BLaER1 treated with 17β-estradiol and CSF1 and Interleukin-3, amounts not matched to agents 10 nM and 100 nM (cell line): ENCODE results near the gene TNNI2.
A peak's percentile ranks its signal among the peaks of the same experiment; 100 is the strongest.
"Not testable (repeated sequence)": the region's sequence is repeated elsewhere in the genome, so short reads cannot be mapped to it uniquely, and the experiment has no call there.

Source experiments
- H3K27ac ChIP-seq, 11 experiments: shearing (Covaris generic); formaldehyde crosslinking; 2 replicates each; pipeline ENCODE4 v1.8.1; 2022
- H3K27me3 ChIP-seq, 11 experiments: shearing (Covaris generic); formaldehyde crosslinking; 2 replicates each; pipeline ENCODE4 v1.8.1; 2022
- H3K36me3 ChIP-seq, 11 experiments: shearing (Covaris generic); formaldehyde crosslinking; 2 replicates each; pipeline ENCODE4 v1.8.1; 2022
- H3K4me1 ChIP-seq, 10 experiments: shearing (Covaris generic); formaldehyde crosslinking; 2 replicates each; pipeline ENCODE4 v1.8.1; 2022
- H3K4me2 ChIP-seq, 11 experiments: shearing (Covaris generic); formaldehyde crosslinking; 2 replicates each; pipeline ENCODE4 v1.8.1; 2022
- H3K4me3 ChIP-seq, 10 experiments: shearing (Covaris generic); formaldehyde crosslinking; 2 replicates each; pipeline ENCODE4 v1.8.1; 2022
- H3K9ac ChIP-seq, 11 experiments: shearing (Covaris generic); formaldehyde crosslinking; 2 replicates each; pipeline ENCODE4 v1.8.1; 2022
- H3K9me3 ChIP-seq, 11 experiments: shearing (Covaris generic); formaldehyde crosslinking; replicated peaks in 1 of 11; 2 replicates each; pipeline ENCODE4 v1.8.1; 2022
- H4K20me1 ChIP-seq, 11 experiments: shearing (Covaris generic); formaldehyde crosslinking; 2 replicates each; pipeline ENCODE4 v1.8.1; 2022
- Cebpa-rat ChIP-seq, 11 experiments: shearing (Covaris generic); IDR thresholded peaks; 2 replicates each; pipeline ENCODE4 v1.8.1; 2022

Gene TNNI2

GRCh38 chr11:1872267-1872985, 33.6 kb downstream of the TNNI2 start:
- Histone ChIP-seq H3K4me1 (peaks cover 65 to 94% (median 86%) of the 10 kb centered on the region in 10 experiments), H3K9ac (no peak overlapping the region), H3K27me3 (peaks cover 30 to 49% (median 39%) of the 10 kb centered on the region in 11 experiments), H4K20me1 (peaks cover 27 to 76% (median 42%) of the 10 kb centered on the region in 11 experiments; a peak in 20 of 22 replicates), H3K36me3 (no peaks in the 10 kb centered on the region), H3K9me3 (no peaks in the 10 kb centered on the region), H3K4me2 (peak overlapping the region in 10 of 11 experiments; percentile 2 to 100 (median 52); a peak in 17 of 22 replicates), H3K27ac (no peak overlapping the region), H3K4me3 (no peak overlapping the region)
- TF ChIP-seq Cebpa-rat (IDR thresholded peaks at IDR 0.05), result no peak

GRCh38 chr11:1873048-1873812, 34.4 kb downstream of the TNNI2 start:
- peaks cover 28 to 43% (median 33%) of the 10 kb centered on the region in 11 experiments for H3K27me3 ChIP-seq
- H3K9me3 ChIP-seq, result no peaks in the 10 kb centered on the region
- peaks cover 65 to 94% (median 87%) of the 10 kb centered on the region in 10 experiments for H3K4me1 ChIP-seq
- H4K20me1 ChIP-seq, result peaks cover 23 to 70% (median 37%) of the 10 kb centered on the region in 11 experiments; a peak in 20 of 22 replicates
- no peaks in the 10 kb centered on the region for H3K36me3 ChIP-seq
- H3K4me3 ChIP-seq, result no peak overlapping the region
- TF ChIP-seq Cebpa-rat (IDR thresholded peaks at IDR 0.05), result no peak
- H3K27ac ChIP-seq, result no peak overlapping the region
- H3K9ac ChIP-seq, result no peak overlapping the region
- peak overlapping the region; percentile 13 to 100 (median 47); a peak in 19 of 22 replicates for H3K4me2 ChIP-seq

- H3K4me3 ChIP-seq, H3K9ac ChIP-seq, H3K36me3 ChIP-seq, H3K27ac ChIP-seq, H3K9me3 ChIP-seq: not testable (repeated sequence)
- H3K27me3 ChIP-seq, result peaks cover 25 to 37% (median 30%) of the 10 kb centered on the region in 11 experiments
- peak overlapping the region in 9 of 11 experiments; percentile 39 to 64 (median 44); a peak in 11 of 22 replicates for H3K4me2 ChIP-seq
- H3K4me1 ChIP-seq, result peaks cover 59 to 94% (median 84%) of the 10 kb centered on the region in 10 experiments
- H4K20me1 ChIP-seq, result peaks cover 18 to 65% (median 31%) of the 10 kb centered on the region in 11 experiments; a peak in 20 of 22 replicates
Measured at GRCh38 chr11:1873813-1874150, 35.0 kb downstream of the TNNI2 start.

GRCh38 chr11:1874441-1875092, 35.8 kb downstream of the TNNI2 start:
- H3K4me2 ChIP-seq, result peak overlapping the region in 9 of 11 experiments; percentile 62 to 77 (median 70); a peak in 12 of 22 replicates
- not testable (repeated sequence) for H3K9me3 ChIP-seq, H3K27ac ChIP-seq, H3K4me3 ChIP-seq, H3K36me3 ChIP-seq
- H3K4me1 ChIP-seq, result peaks cover 55 to 92% (median 81%) of the 10 kb centered on the region in 10 experiments
- H3K9ac ChIP-seq, result 0 out of 22 replicates have a peak overlapping the region, but pooled peaks of 1 of the 11 experiments have one; percentile 29
- peaks cover 18 to 29% (median 23%) of the 10 kb centered on the region in 11 experiments for H3K27me3 ChIP-seq
- peaks cover 10 to 57% (median 24%) of the 10 kb centered on the region in 11 experiments; a peak in 20 of 22 replicates for H4K20me1 ChIP-seq

GRCh38 chr11:1875093-1875850, 36.5 kb downstream of the TNNI2 start:
- peaks cover 5 to 50% (median 17%) of the 10 kb centered on the region in 11 experiments; a peak in 18 of 22 replicates for H4K20me1 ChIP-seq
- H3K4me3 ChIP-seq, result no peak overlapping the region
- peaks cover 11 to 22% (median 16%) of the 10 kb centered on the region in 11 experiments for H3K27me3 ChIP-seq
- TF ChIP-seq Cebpa-rat (IDR thresholded peaks at IDR 0.05), result no peak
- no peak overlapping the region for H3K27ac ChIP-seq
- no peak overlapping the region for H3K9ac ChIP-seq
- peak overlapping the region; percentile 19 to 77 (median 66); a peak in 19 of 22 replicates for H3K4me2 ChIP-seq
- no peaks in the 10 kb centered on the region for H3K9me3 ChIP-seq
- H3K4me1 ChIP-seq, result peaks cover 55 to 92% (median 81%) of the 10 kb centered on the region in 10 experiments
- no peaks in the 10 kb centered on the region for H3K36me3 ChIP-seq

GRCh38 chr11:1875851-1876301, 37.1 kb downstream of the TNNI2 start:
- not testable (repeated sequence) for H3K4me3 ChIP-seq, H3K36me3 ChIP-seq, H3K9me3 ChIP-seq
- Histone ChIP-seq H3K27ac (0 out of 22 replicates have a peak overlapping the region, but pooled peaks of 1 of the 11 experiments have one; percentile 4), H3K9ac (peak overlapping the region in 3 of 11 experiments; percentile 7 to 15 (median 14); a peak in 2 of 22 replicates), H3K4me1 (peaks cover 55 to 92% (median 81%) of the 10 kb centered on the region in 10 experiments), H3K4me2 (peak overlapping the region; percentile 22 to 77 (median 66); a peak in 21 of 22 replicates), H3K27me3 (peaks cover 5 to 16% (median 9%) of the 10 kb centered on the region in 11 experiments), H4K20me1 (peaks cover 5 to 44% (median 11%) of the 10 kb centered on the region in 11 experiments; a peak in 17 of 22 replicates)

GRCh38 chr11:1876361-1877063, 37.7 kb downstream of the TNNI2 start:
- Histone ChIP-seq H3K9ac (peak overlapping the region in 3 of 11 experiments; percentile 7 to 15 (median 14); a peak in 2 of 22 replicates), H3K4me1 (peaks cover 57 to 92% (median 81%) of the 10 kb centered on the region in 10 experiments), H3K27ac (0 out of 22 replicates have a peak overlapping the region, but pooled peaks of 1 of the 11 experiments have one; percentile 4), H3K36me3 (no peaks in the 10 kb centered on the region), H3K9me3 (no peaks in the 10 kb centered on the region), H3K4me3 (no peak overlapping the region), H3K4me2 (peak overlapping the region; percentile 22 to 77 (median 66); a peak in 21 of 22 replicates), H3K27me3 (peaks cover 0 to 10% (median 3%) of the 10 kb centered on the region in 11 experiments; a peak in 15 of 22 replicates), H4K20me1 (peaks cover 0 to 37% (median 5%) of the 10 kb centered on the region in 11 experiments; a peak in 13 of 22 replicates)
- no peak for TF ChIP-seq Cebpa-rat (IDR thresholded peaks at IDR 0.05)
